Umbilical cord (tissue), 2 donors: ENCODE data around the gene CPAMD8. TPM values are rescaled to one million over a fixed set of nuclear protein-coding genes. Genes with fewer than 3 reads are reported as not detected.

Experiments
- DNase-seq: peaks from one replicate; pipeline ENCODE4 v3.0.0-alpha.2; 2015; ENCODE audit warnings: low spot score
- total RNA-seq: library from RNA; depleted of rRNA; stranded (reverse); fragments of >200 nt; gene quantifications from one replicate; pipeline ENCODE4 v1.2.3, GENCODE V29; 2014; ENCODE audit warnings: low replicate concordance; ENCODE audit not compliant: insufficient read depth

Gene CPAMD8
- total RNA-seq, 1 donor from 2014 or later = 11.3 TPM

DNA sequence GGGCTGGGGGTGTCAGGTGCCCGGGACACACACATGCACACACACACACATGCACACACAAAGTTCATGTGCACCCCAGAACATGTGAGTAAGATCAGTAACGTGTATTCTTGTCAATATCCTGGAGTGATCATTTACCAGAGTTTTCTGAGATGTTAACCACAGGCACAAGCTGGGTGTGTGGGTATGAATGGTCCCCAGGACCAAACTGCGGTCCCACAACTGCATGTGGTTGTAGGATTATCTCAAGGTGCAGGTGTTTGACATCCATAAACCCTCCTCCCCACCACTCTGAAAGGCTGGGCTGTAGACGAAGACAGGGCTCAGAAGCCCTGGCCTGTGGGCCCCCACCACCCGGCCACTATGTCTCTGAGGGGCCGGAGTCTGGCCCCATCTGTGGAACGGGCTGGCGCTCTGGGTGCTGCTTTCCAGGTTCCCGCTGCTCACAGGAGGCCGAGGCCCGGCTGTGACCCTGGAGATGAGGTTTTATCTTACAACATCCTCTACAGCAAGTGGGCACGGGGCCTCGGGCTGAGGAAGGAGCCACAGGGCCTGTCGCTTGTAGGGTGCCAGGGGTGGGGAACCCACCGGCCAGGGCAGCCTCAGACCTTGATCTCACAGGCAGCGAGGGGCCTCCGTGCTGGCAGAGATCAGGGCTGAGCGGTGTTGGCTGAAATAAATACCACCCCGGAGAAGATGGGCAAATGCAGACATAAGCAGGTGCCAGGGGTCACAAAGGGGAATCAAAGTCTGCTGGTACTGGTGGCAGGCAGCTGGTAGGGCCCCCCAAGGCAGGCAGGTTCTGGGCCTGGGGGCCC is 133.5 kb downstream of the CPAMD8 start:
- DNase-seq = no peak

DNA sequence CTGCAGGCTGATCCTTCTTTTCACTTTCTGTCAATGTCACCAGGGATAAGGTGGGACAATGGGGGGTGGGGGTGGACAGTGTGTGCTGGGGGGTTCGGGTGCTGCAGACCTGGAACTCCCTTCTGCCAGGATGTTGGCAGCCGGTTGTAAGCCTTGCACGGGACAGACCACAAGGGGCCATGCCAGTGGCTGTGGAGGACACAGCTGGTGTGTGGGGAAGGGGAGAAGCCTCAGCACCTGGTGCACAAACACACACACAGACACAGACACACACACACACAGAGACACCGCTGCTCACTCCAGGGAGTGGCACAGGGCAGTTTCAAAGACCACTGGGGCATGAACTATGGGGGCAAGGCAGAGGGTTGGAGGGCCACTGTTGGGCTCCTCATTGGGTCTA is 134.2 kb downstream of the CPAMD8 start:
- no peak for DNase-seq

GRCh38 chr19:16891696-16892382 is 134.8 kb downstream of the CPAMD8 start:
- no peak for DNase-seq

- DNase-seq = no peak
Observed at GRCh38 chr19:16890461-16891184, 136.0 kb downstream of the CPAMD8 start.

DNA sequence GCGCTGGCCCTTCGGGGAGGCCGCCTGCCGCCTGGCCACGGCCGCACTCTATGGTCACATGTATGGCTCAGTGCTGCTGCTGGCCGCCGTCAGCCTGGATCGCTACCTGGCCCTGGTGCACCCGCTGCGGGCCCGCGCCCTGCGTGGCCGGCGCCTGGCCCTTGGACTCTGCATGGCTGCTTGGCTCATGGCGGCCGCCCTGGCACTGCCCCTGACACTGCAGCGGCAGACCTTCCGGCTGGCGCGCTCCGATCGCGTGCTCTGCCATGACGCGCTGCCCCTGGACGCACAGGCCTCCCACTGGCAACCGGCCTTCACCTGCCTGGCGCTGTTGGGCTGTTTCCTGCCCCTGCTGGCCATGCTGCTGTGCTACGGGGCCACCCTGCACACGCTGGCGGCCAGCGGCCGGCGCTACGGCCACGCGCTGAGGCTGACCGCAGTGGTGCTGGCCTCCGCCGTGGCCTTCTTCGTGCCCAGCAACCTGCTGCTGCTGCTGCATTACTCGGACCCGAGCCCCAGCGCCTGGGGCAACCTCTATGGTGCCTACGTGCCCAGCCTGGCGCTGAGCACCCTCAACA is 136.6 kb downstream of the CPAMD8 start:
- no peak for DNase-seq

GRCh38 chr19:16889366-16889882 is 137.2 kb downstream of the CPAMD8 start:
- DNase-seq = no peak

GRCh38 chr19:16888629-16889365 is 137.8 kb downstream of the CPAMD8 start, which contains the start of gene F2RL3:
Gene F2RL3, plus strand, starts transcription at chr19:16888999. Its CDS starts 191 bp downstream, at chr19:16889190.
- peak; percentile 14 for DNase-seq

DNA sequence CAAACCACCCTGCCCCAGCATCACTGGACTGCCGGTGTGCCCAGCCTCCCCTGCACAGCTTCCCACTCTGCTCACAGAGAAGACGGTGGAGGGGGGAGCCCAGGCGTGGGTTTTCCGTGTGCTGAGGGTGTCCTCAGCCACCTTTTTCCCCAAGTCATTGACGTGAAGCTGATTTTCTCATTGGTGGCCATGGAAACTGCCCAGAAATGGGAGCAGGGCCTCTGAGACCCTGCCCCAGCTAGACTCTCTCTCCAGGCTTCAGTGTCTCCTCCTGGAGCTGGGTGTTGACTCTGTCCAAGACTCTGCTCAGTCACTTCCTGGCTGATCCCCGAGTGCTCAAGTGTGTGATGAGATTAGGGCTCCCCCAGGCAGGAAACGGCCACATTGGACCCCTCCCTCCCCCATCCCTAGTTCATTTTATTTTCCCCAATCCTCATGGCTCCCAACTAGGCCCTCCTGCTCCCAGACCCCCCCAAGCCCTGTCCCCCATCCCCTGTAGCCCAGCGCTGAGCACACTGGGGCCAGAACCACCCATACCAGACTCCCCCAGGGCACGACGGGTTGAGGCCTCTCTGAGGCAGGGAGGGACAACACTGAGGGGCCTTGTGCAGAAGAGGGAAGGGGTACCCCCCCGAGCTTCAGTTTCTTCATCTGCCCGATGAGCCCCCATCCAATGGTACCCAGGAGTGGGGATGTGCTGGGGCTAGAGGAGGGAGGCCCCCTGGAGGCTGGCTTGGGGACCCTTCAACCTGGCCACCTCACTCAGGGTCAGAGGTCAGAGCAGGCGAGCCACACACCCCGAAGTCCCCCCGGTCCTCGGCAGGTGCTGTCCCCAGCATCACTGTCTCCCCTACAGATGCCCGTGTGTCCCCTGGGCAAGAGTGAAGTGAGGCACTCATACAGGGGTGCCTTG is 139.0 kb downstream of the CPAMD8 start:
- no peak for DNase-seq

DNA sequence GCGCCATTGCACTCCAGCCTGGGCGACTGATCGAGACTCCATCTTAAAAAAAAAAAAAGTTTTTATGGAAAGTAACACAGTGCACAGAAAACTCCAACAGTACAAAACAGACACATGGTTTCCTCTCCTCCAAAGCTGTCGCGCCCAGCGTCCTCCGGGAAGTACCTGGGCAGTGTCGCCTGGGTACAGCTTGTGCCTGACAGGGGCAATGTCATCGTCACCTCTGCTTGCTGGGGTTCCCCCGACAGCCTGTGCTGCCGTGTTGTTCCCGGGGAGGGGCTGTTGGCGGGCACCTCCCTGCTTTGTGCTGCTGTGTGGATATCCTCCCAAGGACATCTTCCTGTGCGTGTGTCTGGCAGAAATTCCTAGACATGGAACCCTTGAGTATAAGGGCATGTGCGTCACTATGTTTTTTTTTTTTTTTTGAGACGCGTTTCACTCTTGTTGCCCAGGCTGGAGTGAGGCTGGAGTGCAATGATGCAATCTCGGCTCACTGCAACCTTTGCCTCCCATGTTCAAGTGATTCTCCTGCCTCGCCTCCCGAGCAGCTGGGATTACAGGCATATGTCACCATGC is 140.2 kb downstream of the CPAMD8 start:
- DNase-seq = no peak

DNA sequence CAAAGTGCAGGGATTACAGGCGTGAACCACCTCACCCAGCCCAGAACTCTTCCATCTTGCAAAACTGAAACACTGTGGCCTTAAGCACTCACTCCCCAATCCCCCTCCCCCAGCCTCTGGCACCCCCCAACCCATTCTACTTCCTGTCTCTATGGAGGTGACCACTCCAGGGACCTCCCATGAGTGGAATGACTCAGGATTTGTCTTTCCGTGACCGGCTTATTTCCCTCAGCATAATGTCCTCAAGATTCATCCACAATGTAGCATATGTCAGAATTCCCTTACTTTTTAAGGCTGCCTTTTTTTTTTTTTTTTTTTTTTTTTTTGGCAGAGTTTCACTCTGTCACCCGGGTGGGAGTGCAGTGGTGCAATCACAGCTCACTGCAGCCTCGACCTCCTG is 141.4 kb downstream of the CPAMD8 start:
- no peak for DNase-seq

- DNase-seq = no peak
Observed at GRCh38 chr19:16883522-16883921, 143.1 kb downstream of the CPAMD8 start.

GRCh38 chr19:16882146-16882545 is 144.5 kb downstream of the CPAMD8 start:
- no peak for DNase-seq

- no peak for DNase-seq
Observed at GRCh38 chr19:16880884-16881554, 145.6 kb downstream of the CPAMD8 start.

DNA sequence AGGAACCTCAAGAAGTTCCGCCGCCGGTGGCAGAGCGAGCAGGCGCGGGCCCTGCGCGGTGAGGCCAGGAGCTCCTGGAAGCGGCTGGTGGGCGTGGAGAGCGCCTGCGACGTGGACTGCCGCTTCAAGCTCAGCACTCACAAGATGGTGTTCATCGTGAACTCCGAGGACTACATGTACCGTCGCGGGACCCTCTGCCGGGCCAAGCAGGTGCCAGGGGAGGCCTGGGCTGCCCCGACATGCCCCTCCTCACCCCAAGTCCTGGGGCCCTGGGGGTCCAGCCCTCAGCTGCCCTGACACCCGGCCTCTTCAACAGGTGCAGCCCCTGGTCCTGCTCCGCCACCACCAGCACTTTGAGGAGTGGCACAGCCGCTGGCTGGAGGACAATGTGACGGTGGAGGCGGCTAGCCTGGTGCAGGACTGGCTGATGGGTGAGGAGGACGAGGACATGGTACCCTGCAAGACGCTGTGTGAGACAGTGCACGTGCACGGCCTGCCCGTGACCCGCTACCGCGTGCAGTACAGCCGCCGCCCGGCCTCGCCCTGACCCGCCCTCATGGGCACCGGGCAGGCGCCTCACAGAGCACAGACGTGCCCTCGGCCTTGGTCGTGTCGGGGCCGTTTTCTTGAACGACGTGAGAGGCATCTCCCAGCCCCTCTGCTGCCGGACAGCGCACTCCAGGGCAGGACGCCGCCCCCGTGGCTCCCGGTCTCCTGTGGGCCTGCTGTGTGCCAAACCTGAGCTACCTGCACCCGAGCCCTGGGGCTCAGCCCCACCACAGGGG is 148.2 kb downstream of the CPAMD8 start:
- no peak for DNase-seq

GRCh38 chr19:16877581-16877980 is 149.0 kb downstream of the CPAMD8 start:
- DNase-seq = no peak

DNA sequence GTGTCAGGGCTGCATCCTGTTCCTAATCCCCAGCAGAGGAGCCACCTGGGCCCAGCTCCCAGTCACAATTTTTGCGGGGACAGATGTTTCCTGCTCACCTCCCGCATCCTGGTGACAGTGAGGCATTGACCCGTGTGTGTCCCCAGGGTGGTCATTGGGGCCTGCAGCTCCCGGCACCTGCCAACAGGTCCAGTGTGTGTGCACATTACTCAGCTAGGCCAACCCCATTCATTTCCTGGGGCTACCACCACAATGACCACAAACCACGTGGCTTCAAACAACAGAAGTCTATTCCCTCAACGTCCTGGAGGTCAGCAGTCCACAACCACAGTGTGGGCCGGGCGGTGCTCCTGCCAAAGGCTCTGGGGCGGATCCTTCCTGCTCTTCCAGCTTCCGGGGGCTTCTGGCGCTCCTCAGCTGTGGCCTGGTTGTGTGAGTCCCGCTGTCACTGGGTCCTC is 149.7 kb downstream of the CPAMD8 start:
- no peak for DNase-seq

GRCh38 chr19:16875584-16876555 is 150.7 kb downstream of the CPAMD8 start:
- no peak for DNase-seq
